ENCODE measurements around the gene KAT6B. TPM values are rescaled to one million over a fixed set of nuclear protein-coding genes. Genes with fewer than 3 reads are reported as not detected.
"Not testable (repeated sequence)": the region's sequence is repeated elsewhere in the genome, so short reads cannot be mapped to it uniquely, and the experiment has no call there.

The KAT6B gene
- total RNA-seq, 1 donor from 2014 or later, result 21.3 TPM

GRCh38 chr10:74917481-74918077 is 91.2 kb downstream of the KAT6B start:
- H3K9me3 ChIP-seq (ENCODE audit: low read depth), result peaks cover 12% of the 10 kb centered on the region
- H3K27me3 ChIP-seq, result no peaks in the 10 kb centered on the region
- peaks cover 56% of the 10 kb centered on the region for H3K79me2 ChIP-seq (ENCODE audit: low read depth)
- Mint-ChIP-seq H3K4me3 (no peak overlapping the region), H3K4me1 (peaks cover 14% of the 10 kb centered on the region), H3K27ac (no peak overlapping the region), H3K36me3 (peaks cover 10% of the 10 kb centered on the region), H3K27me3 (ENCODE audit: insufficient read depth, low read depth) (no peaks in the 10 kb centered on the region), H3K9me3 (peaks cover 16% of the 10 kb centered on the region)
- no peak for DNase-seq (ENCODE audit: low spot score)
- H2AFZ ChIP-seq (replicated peaks), result no peak overlapping the region
- TF ChIP-seq EZH2phosphoT487 (IDR thresholded peaks at IDR 0.05), result no peak
- H3F3A ChIP-seq (ENCODE audit: low read depth), result peaks cover 26% of the 10 kb centered on the region
- no peak overlapping the region for H3K9ac ChIP-seq
- no peaks in the 10 kb centered on the region for H3K36me3 ChIP-seq
- H3K4me2 ChIP-seq, result peak overlapping the region; percentile 7
- H3K27ac ChIP-seq, result peak overlapping the region; percentile 56
- no peak overlapping the region for H3K4me3 ChIP-seq
- H3K4me1 ChIP-seq, result peaks cover 23% of the 10 kb centered on the region
- peaks cover 14% of the 10 kb centered on the region for H4K20me1 ChIP-seq (ENCODE audit: low read depth)

- Histone ChIP-seq H2AFZ (replicated peaks) (no peak overlapping the region), H4K20me1 (ENCODE audit: low read depth) (peaks cover 27% of the 10 kb centered on the region), H3K4me2 (no peak overlapping the region), H3F3A (ENCODE audit: low read depth) (peaks cover 26% of the 10 kb centered on the region), H3K27me3 (no peaks in the 10 kb centered on the region), H3K4me3 (no peak overlapping the region), H3K4me1 (peaks cover 37% of the 10 kb centered on the region), H3K79me2 (ENCODE audit: low read depth) (peaks cover 69% of the 10 kb centered on the region), H3K9me3 (ENCODE audit: low read depth) (peaks cover 12% of the 10 kb centered on the region), H3K9ac (no peak overlapping the region), H3K27ac (no peak overlapping the region), H3K36me3 (no peaks in the 10 kb centered on the region)
- Mint-ChIP-seq H3K27me3 (ENCODE audit: insufficient read depth, low read depth) (no peaks in the 10 kb centered on the region), H3K4me1 (peaks cover 28% of the 10 kb centered on the region), H3K27ac (no peak overlapping the region), H3K36me3 (peaks cover 10% of the 10 kb centered on the region), H3K9me3 (peaks cover 16% of the 10 kb centered on the region), H3K4me3 (no peak overlapping the region)
- DNase-seq (ENCODE audit: low spot score), result no peak
- no peak for TF ChIP-seq EZH2 (IDR thresholded peaks at IDR 0.05)
- TF ChIP-seq EZH2phosphoT487 (IDR thresholded peaks at IDR 0.05), result no peak
- no peak for TF ChIP-seq CTCF (IDR thresholded peaks at IDR 0.05)
Measured at GRCh38 chr10:74919671-74920070, 93.3 kb downstream of the KAT6B start.

- Mint-ChIP-seq H3K36me3 (peaks cover 10% of the 10 kb centered on the region), H3K4me1 (peaks cover 34% of the 10 kb centered on the region), H3K9me3 (peaks cover 16% of the 10 kb centered on the region)
- not testable (repeated sequence) for H3K4me3 ChIP-seq; H3K27ac Mint-ChIP-seq; H3K36me3 ChIP-seq; DNase-seq (ENCODE audit: low spot score); H3K27me3 Mint-ChIP-seq (ENCODE audit: insufficient read depth, low read depth); H3K9ac ChIP-seq; H3K27me3 ChIP-seq; H3K4me3 Mint-ChIP-seq; H3K27ac ChIP-seq; H2AFZ ChIP-seq (replicated peaks)
- Histone ChIP-seq H3F3A (ENCODE audit: low read depth) (peaks cover 26% of the 10 kb centered on the region), H3K4me1 (peaks cover 37% of the 10 kb centered on the region), H4K20me1 (ENCODE audit: low read depth) (peaks cover 27% of the 10 kb centered on the region), H3K4me2 (peak overlapping the region; percentile 64), H3K79me2 (ENCODE audit: low read depth) (peaks cover 60% of the 10 kb centered on the region), H3K9me3 (ENCODE audit: low read depth) (peaks cover 12% of the 10 kb centered on the region)
Measured at GRCh38 chr10:74921070-74921469, 94.7 kb downstream of the KAT6B start.

GRCh38 chr10:74921744-74922143 is 95.3 kb downstream of the KAT6B start:
- no peak overlapping the region for H3K9ac ChIP-seq
- no peaks in the 10 kb centered on the region for H3K27me3 ChIP-seq
- H3F3A ChIP-seq (ENCODE audit: low read depth), result peaks cover 25% of the 10 kb centered on the region
- Mint-ChIP-seq H3K4me1 (peaks cover 34% of the 10 kb centered on the region), H3K4me3 (no peak overlapping the region), H3K9me3 (peaks cover 16% of the 10 kb centered on the region), H3K27me3 (ENCODE audit: insufficient read depth, low read depth) (no peaks in the 10 kb centered on the region), H3K27ac (no peak overlapping the region), H3K36me3 (peaks cover 10% of the 10 kb centered on the region)
- peak overlapping the region; percentile 64 for H3K4me2 ChIP-seq
- no peak for TF ChIP-seq EZH2 (IDR thresholded peaks at IDR 0.05)
- TF ChIP-seq CTCF (IDR thresholded peaks at IDR 0.05), result no peak
- no peak for TF ChIP-seq EZH2phosphoT487 (IDR thresholded peaks at IDR 0.05)
- H3K27ac ChIP-seq, result peak overlapping the region; percentile 45
- no peaks in the 10 kb centered on the region for H3K36me3 ChIP-seq
- peaks cover 38% of the 10 kb centered on the region for H3K4me1 ChIP-seq
- peak overlapping the region; percentile 14 for H3K4me3 ChIP-seq
- H3K79me2 ChIP-seq (ENCODE audit: low read depth), result peaks cover 57% of the 10 kb centered on the region
- H3K9me3 ChIP-seq (ENCODE audit: low read depth), result peaks cover 12% of the 10 kb centered on the region
- DNase-seq (ENCODE audit: low spot score), result peak; percentile 81
- H4K20me1 ChIP-seq (ENCODE audit: low read depth), result peaks cover 27% of the 10 kb centered on the region
- H2AFZ ChIP-seq (replicated peaks), result no peak overlapping the region

All from neural progenitor cell (in vitro differentiated cells).